ENCODE measurements around the gene MYO3B.

DNA sequence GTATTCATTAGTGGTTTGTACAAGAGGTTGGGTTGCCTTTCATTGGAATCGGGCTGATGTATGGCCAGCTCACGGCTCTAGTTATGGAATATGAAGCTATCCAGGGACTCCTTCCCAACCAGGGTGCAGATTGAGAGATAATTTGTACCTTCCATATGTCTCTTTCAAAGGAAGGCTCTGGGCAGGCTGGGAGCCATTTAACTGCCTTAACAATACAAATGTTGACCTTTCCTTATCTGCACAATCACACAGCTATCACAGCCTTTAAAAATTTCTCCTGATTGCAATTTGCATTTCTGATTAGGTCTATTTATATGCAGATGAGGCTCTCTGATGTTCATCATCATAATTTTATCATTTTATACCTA lies 58.7 kb downstream of the MYO3B start:
- TF ChIP-seq, protein P1, sequence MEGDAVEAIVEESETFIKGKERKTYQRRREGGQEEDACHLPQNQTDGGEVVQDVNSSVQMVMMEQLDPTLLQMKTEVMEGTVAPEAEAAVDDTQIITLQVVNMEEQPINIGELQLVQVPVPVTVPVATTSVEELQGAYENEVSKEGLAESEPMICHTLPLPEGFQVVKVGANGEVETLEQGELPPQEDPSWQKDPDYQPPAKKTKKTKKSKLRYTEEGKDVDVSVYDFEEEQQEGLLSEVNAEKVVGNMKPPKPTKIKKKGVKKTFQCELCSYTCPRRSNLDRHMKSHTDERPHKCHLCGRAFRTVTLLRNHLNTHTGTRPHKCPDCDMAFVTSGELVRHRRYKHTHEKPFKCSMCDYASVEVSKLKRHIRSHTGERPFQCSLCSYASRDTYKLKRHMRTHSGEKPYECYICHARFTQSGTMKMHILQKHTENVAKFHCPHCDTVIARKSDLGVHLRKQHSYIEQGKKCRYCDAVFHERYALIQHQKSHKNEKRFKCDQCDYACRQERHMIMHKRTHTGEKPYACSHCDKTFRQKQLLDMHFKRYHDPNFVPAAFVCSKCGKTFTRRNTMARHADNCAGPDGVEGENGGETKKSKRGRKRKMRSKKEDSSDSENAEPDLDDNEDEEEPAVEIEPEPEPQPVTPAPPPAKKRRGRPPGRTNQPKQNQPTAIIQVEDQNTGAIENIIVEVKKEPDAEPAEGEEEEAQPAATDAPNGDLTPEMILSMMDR (conservative IDR thresholded peaks at IDR 0.05; ENCODE audit: low read depth, low read length) = no peak
- TF ChIP-seq EZH2 (IDR thresholded peaks at IDR 0.05; ENCODE audit: borderline replicate concordance, low read depth, low read length, poor library complexity, severe bottlenecking) = no peak
